BE2C (cell line): ENCODE results near the gene KMT2A.

ENCODE experiments used
- DNase-seq: peaks from one replicate; pipeline ENCODE4 v3.0.0-alpha.2; 2020
- H3K27me3 ChIP-seq: fragments of 250-450 bp; sonication (Bioruptor Pico); 2 replicates; pipeline ENCODE4 v1.5.1; 2020; ENCODE audit warnings: mild to moderate bottlenecking
- H3K36me3 ChIP-seq: fragments of 250-450 bp; sonication (Bioruptor Pico); 2 replicates; pipeline ENCODE4 v1.5.1; 2020; ENCODE audit warnings: mild to moderate bottlenecking
- H3K4me1 ChIP-seq: fragments of 250-450 bp; sonication (Bioruptor Pico); 2 replicates; pipeline ENCODE4 v1.5.1; 2020
- H3K4me3 ChIP-seq: 2 replicates; pipeline ENCODE4 v1.5.1; 2011; ENCODE audit warnings: low read depth, low read length
- H3K9me3 ChIP-seq: fragments of 250-450 bp; sonication (Bioruptor Pico); 2 replicates; pipeline ENCODE4 v1.5.1; 2020
- TF ChIP-seq, protein P1 (sequence below): IDR thresholded peaks from 2 replicates; pipeline ENCODE4 v1.5.1; 2012; ENCODE audit warnings: mild to moderate bottlenecking, low read depth, low read length

The KMT2A gene

DNA sequence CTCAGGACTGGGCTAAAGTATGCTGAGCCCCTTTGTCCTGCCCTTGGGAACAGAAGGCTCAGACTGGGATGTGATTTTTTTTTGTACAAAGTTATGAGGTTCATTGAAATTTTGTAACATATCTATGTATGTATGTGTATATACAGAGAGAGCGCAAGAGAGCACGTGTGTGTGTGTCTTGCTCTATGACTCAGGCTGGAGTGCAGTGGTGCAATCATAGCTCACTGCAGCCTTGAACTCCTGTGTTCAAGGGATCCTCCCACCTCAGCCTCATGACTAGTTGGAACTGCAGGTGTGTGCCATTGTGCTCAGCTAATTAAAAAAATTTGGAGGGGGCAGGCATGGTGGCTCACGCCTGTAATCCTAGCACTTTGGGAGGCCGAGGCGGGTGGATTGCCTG is 100.4 kb downstream of the KMT2A start:
- Histone ChIP-seq H3K9me3 (no peaks in the 10 kb centered on the region), H3K27me3 (no peaks in the 10 kb centered on the region), H3K36me3 (no peaks in the 10 kb centered on the region), H3K4me1 (no peaks in the 10 kb centered on the region), H3K4me3 (no peak overlapping the region)
- TF ChIP-seq, protein P1, sequence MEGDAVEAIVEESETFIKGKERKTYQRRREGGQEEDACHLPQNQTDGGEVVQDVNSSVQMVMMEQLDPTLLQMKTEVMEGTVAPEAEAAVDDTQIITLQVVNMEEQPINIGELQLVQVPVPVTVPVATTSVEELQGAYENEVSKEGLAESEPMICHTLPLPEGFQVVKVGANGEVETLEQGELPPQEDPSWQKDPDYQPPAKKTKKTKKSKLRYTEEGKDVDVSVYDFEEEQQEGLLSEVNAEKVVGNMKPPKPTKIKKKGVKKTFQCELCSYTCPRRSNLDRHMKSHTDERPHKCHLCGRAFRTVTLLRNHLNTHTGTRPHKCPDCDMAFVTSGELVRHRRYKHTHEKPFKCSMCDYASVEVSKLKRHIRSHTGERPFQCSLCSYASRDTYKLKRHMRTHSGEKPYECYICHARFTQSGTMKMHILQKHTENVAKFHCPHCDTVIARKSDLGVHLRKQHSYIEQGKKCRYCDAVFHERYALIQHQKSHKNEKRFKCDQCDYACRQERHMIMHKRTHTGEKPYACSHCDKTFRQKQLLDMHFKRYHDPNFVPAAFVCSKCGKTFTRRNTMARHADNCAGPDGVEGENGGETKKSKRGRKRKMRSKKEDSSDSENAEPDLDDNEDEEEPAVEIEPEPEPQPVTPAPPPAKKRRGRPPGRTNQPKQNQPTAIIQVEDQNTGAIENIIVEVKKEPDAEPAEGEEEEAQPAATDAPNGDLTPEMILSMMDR, result no peak
- no peak for DNase-seq

- no peak for DNase-seq
- no peaks in the 10 kb centered on the region for H3K9me3 ChIP-seq
- TF ChIP-seq, protein P1, result no peak
- no peaks in the 10 kb centered on the region for H3K27me3 ChIP-seq
- H3K4me1 ChIP-seq, result no peaks in the 10 kb centered on the region
- H3K36me3 ChIP-seq, result no peaks in the 10 kb centered on the region
- H3K4me3 ChIP-seq, result no peak overlapping the region
Measured at GRCh38 chr11:118537409-118537980, 101.2 kb downstream of the KMT2A start.

DNA sequence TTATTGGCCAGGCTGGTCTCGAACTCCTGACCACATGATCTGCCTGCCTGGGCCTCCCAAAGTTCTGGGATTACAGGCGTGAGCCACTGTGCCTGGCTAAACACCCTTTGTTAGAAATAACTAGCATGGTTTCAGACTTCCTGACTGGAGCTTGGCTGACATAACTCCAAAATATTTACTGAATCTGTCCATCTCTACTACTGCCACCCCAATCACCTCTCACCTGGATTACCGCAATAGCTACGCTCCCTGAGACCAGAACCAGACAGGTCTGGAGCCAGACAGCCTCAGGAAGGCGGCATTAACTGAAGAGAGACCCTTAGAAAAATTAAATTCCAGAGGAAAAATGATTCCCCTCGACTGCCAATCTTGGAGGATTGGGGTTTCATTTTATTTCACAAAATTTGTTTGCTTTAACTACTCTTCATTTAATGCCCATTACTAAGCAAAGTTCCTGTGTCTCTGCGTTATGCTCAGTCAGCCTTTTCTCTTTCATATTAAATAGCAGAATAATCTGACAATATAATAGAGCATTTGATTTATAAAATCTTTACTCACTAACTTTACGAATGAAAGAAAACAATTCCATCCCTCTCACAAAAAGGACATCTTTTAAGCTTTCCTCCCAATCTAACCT is 107.8 kb downstream of the KMT2A start:
- DNase-seq, result no peak
- Histone ChIP-seq H3K4me1 (no peaks in the 10 kb centered on the region), H3K9me3 (no peaks in the 10 kb centered on the region), H3K4me3 (no peak overlapping the region), H3K36me3 (peaks cover 5% of the 10 kb centered on the region; the same call in 1 of the 2 replicates), H3K27me3 (no peaks in the 10 kb centered on the region)
- TF ChIP-seq, protein P1, result no peak

DNA sequence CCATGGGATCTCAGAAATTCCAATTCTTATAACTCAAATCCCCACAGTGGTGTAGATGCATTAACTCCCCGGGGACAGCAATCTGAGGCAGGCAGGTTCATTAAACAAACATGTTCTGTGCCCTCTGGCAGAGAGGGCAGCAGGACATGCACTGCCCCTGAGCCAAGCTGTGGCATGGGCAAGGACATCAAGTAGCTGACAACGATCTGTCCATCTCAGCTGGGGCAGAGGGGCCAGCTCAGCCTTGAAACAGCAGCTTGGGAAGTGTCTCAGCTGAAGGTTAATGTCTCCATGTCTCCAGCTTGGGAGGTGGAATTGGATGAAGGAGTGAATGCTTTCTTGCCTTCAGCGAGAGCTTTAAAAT is 108.3 kb downstream of the KMT2A start:
- Histone ChIP-seq H3K4me3 (no peak overlapping the region), H3K27me3 (no peaks in the 10 kb centered on the region), H3K4me1 (no peaks in the 10 kb centered on the region), H3K36me3 (peaks cover 5% of the 10 kb centered on the region; the same call in 1 of the 2 replicates), H3K9me3 (no peaks in the 10 kb centered on the region)
- no peak for DNase-seq
- TF ChIP-seq, protein P1, result no peak

GRCh38 chr11:118545533-118545932 is 109.2 kb downstream of the KMT2A start:
- DNase-seq, result no peak
- TF ChIP-seq, protein P1, result no peak
- H3K9me3 ChIP-seq, result no peaks in the 10 kb centered on the region
- no peak overlapping the region for H3K4me3 ChIP-seq
- H3K36me3 ChIP-seq, result peaks cover 5% of the 10 kb centered on the region; the same call in 1 of the 2 replicates
- no peaks in the 10 kb centered on the region for H3K27me3 ChIP-seq
- no peaks in the 10 kb centered on the region for H3K4me1 ChIP-seq

- H3K4me3 ChIP-seq, result no peak overlapping the region
- no peaks in the 10 kb centered on the region for H3K9me3 ChIP-seq
- no peaks in the 10 kb centered on the region for H3K27me3 ChIP-seq
- TF ChIP-seq, protein P1, result no peak
- H3K4me1 ChIP-seq, result no peaks in the 10 kb centered on the region
- DNase-seq, result no peak
- peaks cover 9% of the 10 kb centered on the region; the same call in 1 of the 2 replicates for H3K36me3 ChIP-seq
Measured at GRCh38 chr11:118547132-118547531, 110.8 kb downstream of the KMT2A start.
